Endothelial cell of umbilical vein (primary cell): ENCODE measurements around the gene MAG. TPM values are rescaled to one million over a fixed set of nuclear protein-coding genes. Genes with fewer than 3 reads are reported as not detected.

Experiments used
- BruUV-seq: library from RNA; stranded (reverse); fragments of 400-500 nt; replicated peaks from 2 replicates; lab custom pipeline; 2021; lab: Mats Ljungman, UMichigan
- CTCF ChIA-PET: fragments of 300-600, 350-600 bp; sonication (Branson Sonifier 250); formaldehyde crosslinking; loops from one replicate; lab custom pipeline; 2021; ENCODE audit warnings: antibody characterized with exemption, inconsistent platforms; lab: Charles Lee
- POLR2A ChIA-PET: fragments of 300-600, 350-600 bp; sonication (Branson Sonifier 250); formaldehyde crosslinking; loops from one replicate; lab custom pipeline; 2021; ENCODE audit warnings: antibody characterized with exemption, inconsistent platforms; lab: Charles Lee
- DNase-seq: peaks from one replicate; pipeline ENCODE4 v3.0.0-alpha.2; 2011; ENCODE audit warnings: low read depth, low spot score
- FAIRE-seq: peaks from 2 replicates; lab custom pipeline; 2011; peaks lifted over from hg19 to GRCh38; lab: Jason Lieb, UNC
- H2AFZ ChIP-seq: 2 replicates; pipeline ENCODE4 v1.6.0; 2012; ENCODE audit warnings: low read depth, low read length, control low read depth, inconsistent platforms
- H3K27ac ChIP-seq: 2 replicates; pipeline ENCODE4 v1.5.1; 2011; ENCODE audit warnings: low read depth, mild to moderate bottlenecking, control low read depth, low read length, moderate library complexity; ENCODE audit not compliant: insufficient read depth
- H3K27me3 ChIP-seq, 2 experiments: 2 replicates each; pipeline versions ENCODE4 v1.6.0 to v1.6.1; 2011; ENCODE audit warnings: low read length in 2 of 2, mixed read lengths in 1 of 2; ENCODE audit not compliant: control insufficient read depth in 2 of 2, insufficient read depth in 2 of 2
- H3K36me3 ChIP-seq, 2 experiments: 2 replicates in 1 of 2; 3 replicates in 1 of 2; pipeline ENCODE4 v1.5.1; 2011; ENCODE audit warnings: low read length in 2 of 2, mild to moderate bottlenecking in 1 of 2, moderate library complexity in 1 of 2; ENCODE audit not compliant: control insufficient read depth in 2 of 2, insufficient read depth in 2 of 2; ENCODE audit errors: extremely low read depth in 1 of 2
- H3K4me1 ChIP-seq: 3 replicates; pipeline ENCODE4 v1.5.1; 2011; ENCODE audit warnings: mild to moderate bottlenecking, low read length; ENCODE audit not compliant: control insufficient read depth, insufficient read depth; ENCODE audit errors: extremely low read depth
- H3K4me2 ChIP-seq: 2 replicates; pipeline ENCODE4 v1.6.1; 2011; ENCODE audit warnings: low read length, control low read depth, mixed read lengths; ENCODE audit not compliant: insufficient read depth
- H3K4me3 ChIP-seq, 3 experiments: fragments of 200-600 bp in 1 of 3; sonication (generic), shearing (Covaris generic) in 1 of 3; replicated peaks in 1 of 3; 2 replicates each; pipeline ENCODE4 v1.5.1; 2011 to 2016; ENCODE audit warnings: control low read depth in 3 of 3, low read length in 3 of 3, mild to moderate bottlenecking in 2 of 3, inconsistent platforms in 1 of 3, low read depth in 1 of 3, moderate library complexity in 1 of 3; ENCODE audit not compliant: insufficient read depth in 1 of 3
- H3K79me2 ChIP-seq: 2 replicates; pipeline ENCODE4 v1.6.0; 2012; ENCODE audit warnings: low read length, inconsistent platforms; ENCODE audit not compliant: control insufficient read depth, insufficient read depth
- H3K9ac ChIP-seq: replicated peaks from 2 replicates; pipeline ENCODE3; 2011; ENCODE audit warnings: low read length, control low read depth; ENCODE audit not compliant: insufficient read depth; ENCODE audit errors: extremely low read depth
- H3K9me1 ChIP-seq: replicated peaks from 3 replicates; pipeline ENCODE4 v1.6.0; 2011; ENCODE audit warnings: mild to moderate bottlenecking, low read length; ENCODE audit not compliant: control insufficient read depth, insufficient read depth; ENCODE audit errors: extremely low read depth
- H3K9me3 ChIP-seq: replicated peaks from 2 replicates; pipeline ENCODE4 v1.5.1; 2012; ENCODE audit warnings: low read length, inconsistent platforms; ENCODE audit not compliant: control insufficient read depth, insufficient read depth
- H4K20me1 ChIP-seq: replicated peaks from 2 replicates; pipeline ENCODE3; 2011; ENCODE audit warnings: mild to moderate bottlenecking, low read length; ENCODE audit not compliant: control insufficient read depth, insufficient read depth; ENCODE audit errors: extremely low read depth
- EZH2 ChIP-seq: IDR thresholded peaks from 2 replicates; pipeline ENCODE4 v1.6.1; 2012; ENCODE audit warnings: borderline replicate concordance, low read depth, mild to moderate bottlenecking, moderate library complexity, low read length, inconsistent platforms; ENCODE audit not compliant: severe bottlenecking
- FOS ChIP-seq: IDR thresholded peaks from 2 replicates; pipeline ENCODE4 v1.6.1; 2011; ENCODE audit warnings: mild to moderate bottlenecking, low read length, moderate library complexity, borderline replicate concordance; ENCODE audit not compliant: insufficient read depth
- GATA2 ChIP-seq: IDR thresholded peaks from 2 replicates; pipeline ENCODE4 v1.7.0; 2011; ENCODE audit warnings: low read depth, mild to moderate bottlenecking, moderate library complexity, mixed read lengths, low read length; ENCODE audit not compliant: insufficient read length, insufficient read depth
- JUN ChIP-seq: IDR thresholded peaks from 2 replicates; pipeline ENCODE4 v1.6.1; 2011; ENCODE audit warnings: borderline replicate concordance, low read depth; ENCODE audit not compliant: insufficient read length, insufficient read depth
- POLR2A ChIP-seq: IDR thresholded peaks from 2 replicates; pipeline ENCODE4 v1.6.1; 2012; ENCODE audit warnings: low read depth, mild to moderate bottlenecking, control low read depth, low read length
- dilution Hi-C: fragments of 300-500 bp; cut with MboI; formaldehyde crosslinking; loops from one replicate; pipeline ENCODE4 v1.15.0; 2019; ENCODE audit warnings: low sequenced_read_pairs; ENCODE audit not compliant: extremely low pct_ligation_motif_present
- intact Hi-C: fragments of 100-400 bp; cut with micrococcal nuclease; formaldehyde crosslinking; loops from one replicate; pipeline ENCODE4 v1.10.0; 2022
- polyA plus RNA-seq, 4 experiments: library from polyadenylated mRNA; depleted of rRNA in 3 of 4; stranded (reverse) in 3 of 4; unstranded in 1 of 4; fragments of >200 nt; gene quantifications; 2 replicates each; pipeline versions ENCODE4 v1.2.1 to v1.2.3, GENCODE V29; 2011 to 2012; ENCODE audit warnings: missing spikeins in 1 of 4
- total RNA-seq: library from RNA; stranded (reverse); gene quantifications from 2 replicates; pipeline ENCODE4 v1.2.3, GENCODE V29; 2021
- TF ChIP-seq, protein P1 (sequence below), 2 donors: IDR thresholded peaks; 1 replicate in 1 of 2; 2 replicates in 1 of 2; pipeline ENCODE4 v1.5.1; 2011; ENCODE audit warnings: low read length in 2 of 2, mild to moderate bottlenecking in 2 of 2, moderate library complexity in 2 of 2, control low read depth in 1 of 2, inconsistent platforms in 1 of 2, low read depth in 1 of 2; ENCODE audit not compliant: insufficient read depth in 1 of 2; ENCODE audit errors: extremely low read depth in 1 of 2
- TF ChIP-seq, protein P2 (sequence below): IDR thresholded peaks from 2 replicates; pipeline ENCODE4 v1.6.1; 2011; ENCODE audit not compliant: insufficient read depth, insufficient read length

The MAG gene
- total and polyA plus RNA-seq, 2 donors (not counting 3 experiments of a cell fraction or from before 2014, with no cell fraction given) = not detected

DNA sequence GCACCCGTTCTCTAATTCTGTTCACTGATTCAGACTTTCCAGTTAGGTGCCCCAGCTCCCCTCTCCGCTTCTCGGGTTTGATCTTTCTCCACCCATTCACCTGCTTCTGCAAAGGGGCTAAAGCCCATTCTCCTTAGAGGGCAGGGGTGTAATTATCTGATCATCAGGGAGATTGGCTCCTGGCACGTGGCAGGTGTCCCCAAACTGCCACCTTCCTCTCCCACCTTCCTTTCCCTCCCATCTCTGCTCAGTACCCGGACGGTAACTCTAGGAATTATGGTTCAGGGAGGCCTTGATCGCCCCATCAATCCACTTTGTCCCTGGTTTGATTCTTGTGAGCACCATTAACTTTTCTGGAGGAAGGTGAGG, 56.0 kb downstream of the MAG start:
- Histone ChIP-seq H3K9me3 (no peaks in the 10 kb centered on the region), H3K79me2 (no peaks in the 10 kb centered on the region), H3K27me3 (no peaks in the 10 kb centered on the region), H3K4me3 (no peak overlapping the region), H3K9ac (no peak overlapping the region), H2AFZ (no peak overlapping the region), H3K36me3 (no peaks in the 10 kb centered on the region), H3K27ac (no peak overlapping the region), H3K4me1 (no peaks in the 10 kb centered on the region), H3K9me1 (no peaks in the 10 kb centered on the region), H4K20me1 (no peaks in the 10 kb centered on the region), H3K4me2 (no peak overlapping the region)
- intact Hi-C loops (no loop called here), dilution Hi-C loops (no loop called here)
- DNase-seq (no peak), FAIRE-seq (no peak)
- ChIA-PET POLR2A (no interaction called here), CTCF (interaction anchor here (0.8 kb wide), 1 partner anchor 147 kb away, joined by 3 read pairs; no protein-coding TSS in a partner anchor)
- BruUV-seq = no TSS peak
- no peak for TF ChIP-seq FOS
- TF ChIP-seq, protein P1, sequence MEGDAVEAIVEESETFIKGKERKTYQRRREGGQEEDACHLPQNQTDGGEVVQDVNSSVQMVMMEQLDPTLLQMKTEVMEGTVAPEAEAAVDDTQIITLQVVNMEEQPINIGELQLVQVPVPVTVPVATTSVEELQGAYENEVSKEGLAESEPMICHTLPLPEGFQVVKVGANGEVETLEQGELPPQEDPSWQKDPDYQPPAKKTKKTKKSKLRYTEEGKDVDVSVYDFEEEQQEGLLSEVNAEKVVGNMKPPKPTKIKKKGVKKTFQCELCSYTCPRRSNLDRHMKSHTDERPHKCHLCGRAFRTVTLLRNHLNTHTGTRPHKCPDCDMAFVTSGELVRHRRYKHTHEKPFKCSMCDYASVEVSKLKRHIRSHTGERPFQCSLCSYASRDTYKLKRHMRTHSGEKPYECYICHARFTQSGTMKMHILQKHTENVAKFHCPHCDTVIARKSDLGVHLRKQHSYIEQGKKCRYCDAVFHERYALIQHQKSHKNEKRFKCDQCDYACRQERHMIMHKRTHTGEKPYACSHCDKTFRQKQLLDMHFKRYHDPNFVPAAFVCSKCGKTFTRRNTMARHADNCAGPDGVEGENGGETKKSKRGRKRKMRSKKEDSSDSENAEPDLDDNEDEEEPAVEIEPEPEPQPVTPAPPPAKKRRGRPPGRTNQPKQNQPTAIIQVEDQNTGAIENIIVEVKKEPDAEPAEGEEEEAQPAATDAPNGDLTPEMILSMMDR (IDR thresholded peaks at IDR 0.05; ENCODE audit: extremely low read depth in 1 of 2, insufficient read depth in 1 of 2, low read depth in 1 of 2, low read length in 2 of 2) = no peak
- TF ChIP-seq, protein P2, sequence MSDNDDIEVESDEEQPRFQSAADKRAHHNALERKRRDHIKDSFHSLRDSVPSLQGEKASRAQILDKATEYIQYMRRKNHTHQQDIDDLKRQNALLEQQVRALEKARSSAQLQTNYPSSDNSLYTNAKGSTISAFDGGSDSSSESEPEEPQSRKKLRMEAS = no peak
- TF ChIP-seq JUN = no peak
- no peak for TF ChIP-seq GATA2
- no peak for TF ChIP-seq EZH2
- no peak for TF ChIP-seq POLR2A
